HEK293T (cell line): ENCODE results near the gene CRABP2.

Source experiments
- ARNT ChIP-seq: fragments of 450-650 bp; IDR thresholded peaks from 2 replicates; pipeline ENCODE4 v1.6.1; 2017; ENCODE audit warnings: mild to moderate bottlenecking
- BHLHE40 ChIP-seq: fragments of 450-650 bp; IDR thresholded peaks from 2 replicates; pipeline ENCODE4 v1.6.1; 2016; ENCODE audit warnings: mild to moderate bottlenecking, moderate library complexity, borderline replicate concordance
- FOXA1 ChIP-seq: fragments of 450-650 bp; IDR thresholded peaks from 2 replicates; pipeline ENCODE4 v1.6.1; 2016; ENCODE audit warnings: mild to moderate bottlenecking
- FOXK2 ChIP-seq: fragments of 450-650 bp; IDR thresholded peaks from 2 replicates; pipeline ENCODE4 v1.6.1; 2016; ENCODE audit warnings: mild to moderate bottlenecking
- L3MBTL2 ChIP-seq: fragments of 450-650 bp; conservative IDR thresholded peaks from 2 replicates; pipeline ENCODE4 v1.6.1; 2016; ENCODE audit warnings: mild to moderate bottlenecking
- LEF1 ChIP-seq: fragments of 450-650 bp; IDR thresholded peaks from 2 replicates; pipeline ENCODE4 v1.6.1; 2017; ENCODE audit warnings: mild to moderate bottlenecking, borderline replicate concordance
- PKNOX1 ChIP-seq: fragments of 450-650 bp; IDR thresholded peaks from 2 replicates; pipeline ENCODE4 v1.6.1; 2016
- SP1 ChIP-seq: fragments of 450-650 bp; IDR thresholded peaks from 2 replicates; pipeline ENCODE4 v1.6.1; 2017

GRCh38 chr1:156743367-156744302 lies 38.3 kb upstream of the CRABP2 start:
- TF ChIP-seq PKNOX1 = no peak
- no peak for TF ChIP-seq BHLHE40
- no peak for TF ChIP-seq L3MBTL2
- no peak for TF ChIP-seq SP1
- TF ChIP-seq ARNT = no peak
- TF ChIP-seq LEF1 = no peak
- TF ChIP-seq FOXA1 = no peak
- TF ChIP-seq FOXK2 = no peak
